ENCODE data around the gene SLC43A3.

Gene SLC43A3

DNA sequence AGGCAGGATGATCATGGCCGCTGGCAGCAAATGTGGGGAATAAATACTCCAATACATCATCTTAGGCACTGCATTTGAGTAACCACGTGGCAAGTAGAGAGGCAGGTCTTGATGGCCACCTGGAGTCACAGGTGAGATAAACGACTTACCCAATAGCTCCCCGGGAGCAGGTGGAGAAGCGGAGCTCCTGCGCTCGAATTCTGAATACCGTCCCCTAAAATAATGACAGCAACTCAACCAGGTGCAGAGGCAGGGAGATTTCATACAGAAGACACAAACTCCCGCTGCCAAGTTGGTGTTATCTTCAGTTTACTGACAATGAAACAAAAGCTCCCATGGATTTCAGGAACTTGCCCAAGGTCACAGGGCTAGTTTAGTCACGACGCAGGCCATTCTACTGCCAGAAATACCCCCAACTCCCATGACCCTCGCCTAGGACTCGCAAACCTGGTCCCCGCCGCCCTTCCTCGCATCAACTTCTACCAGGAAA, 437 bp downstream of the SLC43A3 start:
- TF ChIP-seq, protein P1, sequence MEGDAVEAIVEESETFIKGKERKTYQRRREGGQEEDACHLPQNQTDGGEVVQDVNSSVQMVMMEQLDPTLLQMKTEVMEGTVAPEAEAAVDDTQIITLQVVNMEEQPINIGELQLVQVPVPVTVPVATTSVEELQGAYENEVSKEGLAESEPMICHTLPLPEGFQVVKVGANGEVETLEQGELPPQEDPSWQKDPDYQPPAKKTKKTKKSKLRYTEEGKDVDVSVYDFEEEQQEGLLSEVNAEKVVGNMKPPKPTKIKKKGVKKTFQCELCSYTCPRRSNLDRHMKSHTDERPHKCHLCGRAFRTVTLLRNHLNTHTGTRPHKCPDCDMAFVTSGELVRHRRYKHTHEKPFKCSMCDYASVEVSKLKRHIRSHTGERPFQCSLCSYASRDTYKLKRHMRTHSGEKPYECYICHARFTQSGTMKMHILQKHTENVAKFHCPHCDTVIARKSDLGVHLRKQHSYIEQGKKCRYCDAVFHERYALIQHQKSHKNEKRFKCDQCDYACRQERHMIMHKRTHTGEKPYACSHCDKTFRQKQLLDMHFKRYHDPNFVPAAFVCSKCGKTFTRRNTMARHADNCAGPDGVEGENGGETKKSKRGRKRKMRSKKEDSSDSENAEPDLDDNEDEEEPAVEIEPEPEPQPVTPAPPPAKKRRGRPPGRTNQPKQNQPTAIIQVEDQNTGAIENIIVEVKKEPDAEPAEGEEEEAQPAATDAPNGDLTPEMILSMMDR (IDR thresholded peaks at IDR 0.05; ENCODE audit: borderline replicate concordance, insufficient read depth, low read depth, low read length): no peak
- H3K4me3 ChIP-seq (ENCODE audit: low read depth, low read length): peak overlapping the region; percentile 85

GRCh38 chr11:57425565-57426438, 1.1 kb downstream of the SLC43A3 start:
- TF ChIP-seq, protein P1 (IDR thresholded peaks at IDR 0.05; ENCODE audit: borderline replicate concordance, insufficient read depth, low read depth, low read length): no peak
- peak overlapping the region; percentile 85 for H3K4me3 ChIP-seq (ENCODE audit: low read depth, low read length)

GRCh38 chr11:57424792-57425564, 1.9 kb downstream of the SLC43A3 start:
- peak overlapping the region; percentile 85 for H3K4me3 ChIP-seq (ENCODE audit: low read depth, low read length)
- TF ChIP-seq, protein P1 (IDR thresholded peaks at IDR 0.05; ENCODE audit: borderline replicate concordance, insufficient read depth, low read depth, low read length): no peak

DNA sequence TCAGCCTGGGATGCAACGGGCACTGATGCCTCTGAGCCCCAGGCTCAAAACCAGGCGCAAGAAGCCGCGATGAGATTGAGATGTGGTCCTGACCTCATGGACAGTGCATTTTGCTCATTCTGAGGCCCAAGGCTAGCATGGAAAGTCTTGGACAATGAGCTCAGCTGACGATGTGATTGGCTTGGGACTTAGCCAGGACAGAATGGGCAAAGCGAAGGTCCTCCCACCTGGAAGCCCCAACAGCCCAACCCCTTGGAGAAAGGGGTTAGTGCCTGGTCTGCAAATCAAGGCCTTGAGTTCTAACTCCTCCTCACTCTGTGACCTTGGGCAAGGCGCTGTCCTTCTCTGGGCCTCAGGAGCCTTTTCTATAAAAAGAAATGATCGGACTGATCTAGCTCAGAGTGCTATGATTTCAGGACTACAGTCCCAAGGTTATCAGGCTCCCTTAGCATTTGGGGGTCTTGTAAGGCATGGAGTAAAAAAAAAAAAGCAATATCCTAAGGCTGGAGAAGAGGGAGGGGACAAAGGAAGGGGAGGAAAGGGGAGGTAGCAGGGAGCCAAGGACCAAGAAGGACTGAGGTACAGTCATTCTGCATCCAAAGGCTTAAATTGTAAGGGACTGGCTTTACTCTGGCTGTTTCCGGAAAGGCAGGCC, 2.7 kb downstream of the SLC43A3 start:
- peak overlapping the region; percentile 56 for H3K4me3 ChIP-seq (ENCODE audit: low read depth, low read length)

GRCh38 chr11:57422669-57423068, 4.3 kb downstream of the SLC43A3 start:
- H3K4me3 ChIP-seq (ENCODE audit: low read depth, low read length): no peak overlapping the region
- TF ChIP-seq, protein P1 (IDR thresholded peaks at IDR 0.05; ENCODE audit: borderline replicate concordance, insufficient read depth, low read depth, low read length): no peak

More for the DNA sequence above, 2.7 kb downstream of the SLC43A3 start:
- TF ChIP-seq, protein P1 (IDR thresholded peaks at IDR 0.05; ENCODE audit: borderline replicate concordance, insufficient read depth, low read depth, low read length): no peak

DNA sequence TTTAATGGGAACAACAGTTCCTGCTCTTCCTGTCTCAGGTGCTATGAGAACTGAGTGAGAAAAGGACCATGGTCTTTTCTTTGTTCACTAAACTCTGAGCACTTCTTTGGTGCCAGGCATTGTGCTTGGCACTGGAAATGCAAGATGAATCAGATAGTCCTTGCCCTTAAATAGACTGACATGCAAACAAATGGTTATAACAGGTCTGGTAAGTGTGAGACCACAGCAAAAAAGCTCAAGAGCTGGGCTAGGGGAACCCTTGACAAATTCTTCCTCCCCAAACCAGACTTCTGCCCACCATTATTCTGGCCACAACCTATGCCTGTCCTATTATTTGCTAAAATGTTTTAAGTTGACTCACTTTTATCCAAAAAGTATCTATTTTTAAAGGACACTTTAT, 5.1 kb downstream of the SLC43A3 start:
- H3K4me3 ChIP-seq (ENCODE audit: low read depth, low read length): no peak overlapping the region
- TF ChIP-seq, protein P1 (IDR thresholded peaks at IDR 0.05; ENCODE audit: borderline replicate concordance, insufficient read depth, low read depth, low read length): no peak
